HL-60 (cell line): ENCODE measurements around the gene LAMA2.

Experiments used
- DNase-seq, 2 experiments: peaks; one replicate each; pipeline ENCODE4 v3.0.0-alpha.2; 2010 to 2020; ENCODE audit warnings: low read depth in 1 of 2, low spot score in 1 of 2
- H3K27ac ChIP-seq: fragments of 250-450 bp; sonication (Bioruptor Pico); replicated peaks from 2 replicates; pipeline ENCODE4 v1.5.1; 2020; ENCODE audit warnings: mild to moderate bottlenecking, moderate library complexity
- H3K27me3 ChIP-seq: fragments of 250-450 bp; sonication (Bioruptor Pico); 2 replicates; pipeline ENCODE4 v1.5.1; 2021; ENCODE audit warnings: mild to moderate bottlenecking, moderate library complexity; ENCODE audit not compliant: insufficient read depth, poor library complexity, severe bottlenecking
- H3K4me3 ChIP-seq: replicated peaks from 2 replicates; pipeline ENCODE4 v1.5.1; 2011; ENCODE audit warnings: mild to moderate bottlenecking, control low read depth, low read length; ENCODE audit not compliant: insufficient read depth
- GABPA ChIP-seq: IDR thresholded peaks from 2 replicates; pipeline ENCODE4 v1.6.1; 2012; ENCODE audit warnings: low read depth
- POLR2AphosphoS5 ChIP-seq: IDR thresholded peaks from 2 replicates; pipeline ENCODE4 v1.6.1; 2012; ENCODE audit warnings: low read depth
- REST ChIP-seq: IDR thresholded peaks from 2 replicates; pipeline ENCODE4 v1.6.1; 2012; ENCODE audit warnings: low read depth; ENCODE audit not compliant: insufficient replicate concordance
- SPI1 ChIP-seq: IDR thresholded peaks from 2 replicates; pipeline ENCODE4 v1.6.1; 2012; ENCODE audit warnings: low read depth, mild to moderate bottlenecking, borderline replicate concordance
- TF ChIP-seq, protein P1 (sequence below): IDR thresholded peaks from one replicate; pipeline ENCODE4 v1.5.1; 2011; ENCODE audit warnings: low read length, control low read depth, inconsistent platforms; ENCODE audit not compliant: insufficient read depth

Gene LAMA2

DNA sequence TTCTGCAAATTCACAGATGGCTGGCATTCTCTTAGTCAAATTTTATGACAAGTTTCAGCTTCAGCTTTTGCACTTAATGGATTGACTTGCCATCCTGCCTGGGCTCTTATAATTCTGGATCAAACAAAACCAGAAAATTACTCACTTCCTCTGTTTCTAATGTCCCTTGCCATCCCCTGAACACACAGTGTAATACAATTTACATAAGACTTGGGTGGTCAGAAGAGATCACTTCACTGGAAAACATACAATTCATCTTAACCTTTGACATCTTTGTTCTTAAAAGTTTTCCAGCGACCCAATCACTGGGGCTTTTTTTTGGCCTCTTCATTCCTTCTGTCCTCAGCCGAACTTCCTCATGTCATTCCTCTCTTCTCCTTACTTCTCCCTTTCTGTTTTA lies 628.0 kb downstream of the LAMA2 start:
- no peak for DNase-seq
- Histone ChIP-seq H3K27ac (no peak overlapping the region), H3K4me3 (no peak overlapping the region), H3K27me3 (no peaks in the 10 kb centered on the region)
- TF ChIP-seq REST, result no peak
- TF ChIP-seq, protein P1, sequence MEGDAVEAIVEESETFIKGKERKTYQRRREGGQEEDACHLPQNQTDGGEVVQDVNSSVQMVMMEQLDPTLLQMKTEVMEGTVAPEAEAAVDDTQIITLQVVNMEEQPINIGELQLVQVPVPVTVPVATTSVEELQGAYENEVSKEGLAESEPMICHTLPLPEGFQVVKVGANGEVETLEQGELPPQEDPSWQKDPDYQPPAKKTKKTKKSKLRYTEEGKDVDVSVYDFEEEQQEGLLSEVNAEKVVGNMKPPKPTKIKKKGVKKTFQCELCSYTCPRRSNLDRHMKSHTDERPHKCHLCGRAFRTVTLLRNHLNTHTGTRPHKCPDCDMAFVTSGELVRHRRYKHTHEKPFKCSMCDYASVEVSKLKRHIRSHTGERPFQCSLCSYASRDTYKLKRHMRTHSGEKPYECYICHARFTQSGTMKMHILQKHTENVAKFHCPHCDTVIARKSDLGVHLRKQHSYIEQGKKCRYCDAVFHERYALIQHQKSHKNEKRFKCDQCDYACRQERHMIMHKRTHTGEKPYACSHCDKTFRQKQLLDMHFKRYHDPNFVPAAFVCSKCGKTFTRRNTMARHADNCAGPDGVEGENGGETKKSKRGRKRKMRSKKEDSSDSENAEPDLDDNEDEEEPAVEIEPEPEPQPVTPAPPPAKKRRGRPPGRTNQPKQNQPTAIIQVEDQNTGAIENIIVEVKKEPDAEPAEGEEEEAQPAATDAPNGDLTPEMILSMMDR, result no peak
- TF ChIP-seq GABPA, result no peak
- TF ChIP-seq POLR2AphosphoS5, result no peak
- no peak for TF ChIP-seq SPI1

DNA sequence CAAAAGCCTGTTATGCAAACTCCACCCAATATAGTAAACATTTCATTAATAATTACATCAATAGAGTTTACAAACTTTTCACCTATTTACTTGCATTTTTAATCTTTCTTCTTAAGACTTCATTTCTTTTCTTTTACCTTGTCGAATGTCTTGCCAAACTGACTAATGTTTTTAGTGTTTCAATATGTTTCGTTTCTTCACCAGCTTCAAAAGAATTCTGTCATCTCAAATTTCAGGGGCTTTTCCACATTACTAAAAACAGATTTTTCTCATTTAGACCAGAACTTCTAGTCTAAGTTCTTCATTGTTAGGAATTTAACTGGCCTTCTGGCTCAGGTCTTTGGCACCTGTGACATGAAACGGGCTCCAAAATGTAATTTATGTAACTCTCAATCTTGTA lies 630.5 kb downstream of the LAMA2 start:
- Histone ChIP-seq H3K27me3 (no peaks in the 10 kb centered on the region), H3K27ac (no peak overlapping the region), H3K4me3 (no peak overlapping the region)
- DNase-seq, result no peak
- TF ChIP-seq, protein P1, result no peak
- TF ChIP-seq POLR2AphosphoS5 (no peak), REST (no peak), SPI1 (no peak), GABPA (no peak)

DNA sequence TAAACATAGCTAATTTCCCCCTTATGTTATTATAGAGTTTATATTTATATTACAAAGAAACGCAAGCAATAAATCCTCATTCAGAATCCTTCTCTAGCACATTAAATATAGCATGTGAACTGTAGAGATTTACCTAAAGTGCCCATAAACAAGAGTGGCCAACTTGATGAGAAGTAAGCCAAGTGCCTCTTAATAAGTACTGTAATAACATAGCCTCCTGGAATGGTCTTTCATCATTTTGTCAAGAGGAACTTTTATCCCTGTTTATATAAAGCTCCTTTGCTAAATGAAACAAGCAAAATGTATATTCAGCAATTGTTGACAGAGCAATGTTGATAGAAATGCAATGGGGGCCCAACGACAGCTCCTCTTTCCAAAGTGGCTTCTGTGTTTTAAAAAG lies 632.1 kb downstream of the LAMA2 start:
- no peak overlapping the region for H3K27ac ChIP-seq
- no peaks in the 10 kb centered on the region for H3K27me3 ChIP-seq
- DNase-seq, result no peak
- no peak overlapping the region for H3K4me3 ChIP-seq
- no peak for TF ChIP-seq SPI1
- TF ChIP-seq, protein P1, result no peak
- TF ChIP-seq POLR2AphosphoS5, result no peak
- TF ChIP-seq GABPA, result no peak
- no peak for TF ChIP-seq REST
